ENCODE measurements around the gene IGFLR1. TPM values are rescaled to one million over a fixed set of nuclear protein-coding genes. Genes with fewer than 3 reads are reported as not detected.

IGFLR1 gene, protein sequence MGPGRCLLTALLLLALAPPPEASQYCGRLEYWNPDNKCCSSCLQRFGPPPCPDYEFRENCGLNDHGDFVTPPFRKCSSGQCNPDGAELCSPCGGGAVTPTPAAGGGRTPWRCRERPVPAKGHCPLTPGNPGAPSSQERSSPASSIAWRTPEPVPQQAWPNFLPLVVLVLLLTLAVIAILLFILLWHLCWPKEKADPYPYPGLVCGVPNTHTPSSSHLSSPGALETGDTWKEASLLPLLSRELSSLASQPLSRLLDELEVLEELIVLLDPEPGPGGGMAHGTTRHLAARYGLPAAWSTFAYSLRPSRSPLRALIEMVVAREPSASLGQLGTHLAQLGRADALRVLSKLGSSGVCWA
- 4.2 and 6.8 TPM in 2 replicates for total RNA-seq (2014; rRNA removed; shearing (Covaris generic))

DNA sequence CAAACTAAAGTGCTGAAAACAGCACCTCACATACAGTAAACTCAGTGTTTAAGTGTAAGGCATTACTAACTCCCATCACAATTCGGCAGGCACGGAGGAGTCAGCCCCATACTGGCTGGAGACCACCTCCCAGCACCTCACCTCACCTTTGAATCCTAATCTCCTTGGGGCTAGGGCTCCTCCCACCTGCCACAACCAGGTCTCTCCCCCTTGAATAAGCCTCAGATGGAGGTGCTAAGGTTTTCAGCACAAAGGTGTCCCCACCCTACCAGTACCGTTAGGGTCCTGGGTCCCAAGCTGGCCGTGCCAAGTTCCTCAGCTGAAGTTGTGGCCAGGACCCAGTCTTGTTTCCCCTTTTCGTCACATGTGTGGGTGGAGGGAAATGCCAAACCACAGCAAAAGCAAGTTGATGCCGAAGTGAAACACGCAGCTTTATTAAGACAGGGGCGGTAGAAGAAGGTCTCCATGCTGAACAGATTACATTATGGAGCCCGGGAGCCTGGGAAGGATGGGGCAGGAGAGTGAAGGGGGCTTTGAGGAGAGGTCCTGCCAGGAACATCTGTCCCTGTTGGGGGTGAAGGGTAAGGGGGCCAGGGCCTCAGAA lies at the start of gene IGFLR1:
Gene IGFLR1, minus strand, starts transcription at position 332 of the 604 bp plus-strand sequence. CDS start 1,272 bp downstream, outside the sequence.
- DNase-seq (ENCODE audit: low read depth): no peak

DNA sequence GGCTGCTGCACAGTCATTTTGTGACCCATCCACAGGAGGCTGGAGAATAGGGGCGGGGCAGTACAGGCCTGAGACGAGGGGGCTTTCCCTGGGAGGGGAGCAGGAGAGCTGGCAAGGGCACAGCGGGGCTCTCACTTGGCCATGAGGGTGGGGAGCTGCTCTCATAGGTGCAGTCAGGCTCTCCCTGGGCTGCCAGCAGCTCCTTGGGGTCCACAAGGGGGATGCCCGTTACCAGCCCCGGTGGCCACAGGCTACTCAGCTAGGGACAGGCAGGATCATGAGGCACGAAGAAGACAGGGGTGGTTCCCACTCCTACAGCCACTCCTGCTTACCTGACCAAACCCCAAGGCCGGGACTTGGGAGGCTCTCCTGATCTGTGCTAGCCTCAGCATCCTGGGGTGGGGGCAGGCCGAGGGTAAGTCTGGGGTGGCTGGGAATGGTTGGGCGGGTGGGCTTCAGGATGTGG lies 49.6 kb upstream of the IGFLR1 start:
- no peak for DNase-seq (ENCODE audit: low read depth)

DNA sequence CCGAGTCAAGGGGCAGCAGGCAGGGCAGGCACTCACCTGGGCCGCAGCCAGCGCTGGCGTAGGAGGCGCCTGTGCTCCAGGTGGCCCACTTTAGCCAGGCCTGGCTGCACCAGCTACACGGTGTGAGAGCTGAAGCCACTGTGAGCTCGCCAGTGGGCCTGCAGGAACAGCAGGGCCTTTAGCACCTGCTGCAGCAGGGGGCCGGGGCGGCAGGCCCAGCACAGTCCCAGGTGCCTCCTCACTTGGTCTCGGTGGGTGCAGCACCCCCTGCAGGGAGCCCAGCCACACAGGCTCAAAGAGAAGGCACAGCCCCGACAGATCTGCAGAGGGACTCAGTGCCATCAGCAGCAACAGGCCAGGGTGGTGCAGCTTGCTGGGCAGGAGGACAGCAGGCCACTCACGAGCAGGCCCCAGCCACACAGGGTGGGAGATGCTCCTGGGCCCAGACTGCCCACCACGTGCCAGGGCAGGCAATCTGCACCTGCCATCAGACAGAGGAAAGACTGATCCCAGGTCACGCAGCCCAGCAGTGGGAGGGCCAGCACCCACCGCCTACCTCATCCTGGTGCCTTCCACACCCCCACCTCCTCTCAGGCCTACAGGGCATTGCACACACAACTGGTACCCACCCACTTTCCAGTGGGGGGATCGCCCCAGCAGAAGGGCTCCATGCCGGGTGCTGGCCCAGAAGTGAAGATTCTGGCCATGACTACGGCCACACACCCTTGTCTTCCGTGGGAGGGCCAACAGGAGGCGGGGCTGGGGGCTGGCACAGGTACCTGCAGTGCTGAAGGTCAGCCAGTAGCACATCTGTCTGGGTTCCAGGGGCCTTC lies 48.9 kb upstream of the IGFLR1 start:
- DNase-seq (ENCODE audit: low read depth): no peak

DNA sequence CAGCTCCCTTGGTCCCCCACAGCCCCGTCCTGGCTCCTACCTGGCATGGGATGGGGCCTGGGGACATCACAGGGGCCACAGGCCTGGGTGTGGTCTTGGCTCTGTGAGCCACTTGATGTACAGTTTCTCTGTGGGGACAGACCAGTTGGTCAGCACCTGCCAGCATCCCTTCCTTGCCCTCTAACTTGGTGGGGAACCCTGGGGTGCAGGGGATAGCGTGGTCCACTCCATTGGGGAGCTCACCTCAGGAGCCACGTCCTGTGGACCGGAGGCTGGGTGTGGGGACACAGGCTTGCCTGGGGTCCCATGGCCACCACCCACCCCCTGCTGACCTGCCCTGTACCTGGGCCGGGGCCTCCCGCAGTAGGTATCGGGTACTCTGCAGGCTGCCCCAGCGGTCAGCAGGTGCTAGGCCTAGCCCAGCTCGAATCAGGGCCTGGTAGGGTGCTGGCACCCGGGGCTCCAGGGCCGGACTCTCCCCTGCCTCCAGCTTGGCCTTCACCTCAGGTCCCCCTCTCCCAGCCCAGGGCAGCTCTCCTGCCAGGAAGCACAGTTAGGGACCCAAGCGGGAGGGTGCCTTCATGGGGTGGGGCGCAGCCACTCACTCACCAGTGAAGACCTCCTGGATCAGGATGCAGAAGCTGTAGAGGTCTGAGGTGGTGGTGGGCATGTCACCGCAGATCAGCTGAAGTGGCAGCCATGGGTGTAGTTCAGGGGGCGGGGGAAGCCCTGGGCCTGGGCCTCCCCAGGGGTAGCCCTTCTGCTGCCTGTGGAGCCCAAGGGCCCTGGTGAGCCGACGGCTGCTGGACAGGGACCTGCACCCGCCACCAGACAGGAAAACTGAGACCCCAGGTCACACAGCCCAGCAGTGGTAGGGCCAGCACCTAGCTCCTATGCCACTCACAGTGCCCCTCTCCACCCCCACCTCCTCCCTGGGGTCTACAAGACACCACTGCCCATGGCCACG lies 48.0 kb upstream of the IGFLR1 start:
- DNase-seq (ENCODE audit: low read depth): no peak

DNA sequence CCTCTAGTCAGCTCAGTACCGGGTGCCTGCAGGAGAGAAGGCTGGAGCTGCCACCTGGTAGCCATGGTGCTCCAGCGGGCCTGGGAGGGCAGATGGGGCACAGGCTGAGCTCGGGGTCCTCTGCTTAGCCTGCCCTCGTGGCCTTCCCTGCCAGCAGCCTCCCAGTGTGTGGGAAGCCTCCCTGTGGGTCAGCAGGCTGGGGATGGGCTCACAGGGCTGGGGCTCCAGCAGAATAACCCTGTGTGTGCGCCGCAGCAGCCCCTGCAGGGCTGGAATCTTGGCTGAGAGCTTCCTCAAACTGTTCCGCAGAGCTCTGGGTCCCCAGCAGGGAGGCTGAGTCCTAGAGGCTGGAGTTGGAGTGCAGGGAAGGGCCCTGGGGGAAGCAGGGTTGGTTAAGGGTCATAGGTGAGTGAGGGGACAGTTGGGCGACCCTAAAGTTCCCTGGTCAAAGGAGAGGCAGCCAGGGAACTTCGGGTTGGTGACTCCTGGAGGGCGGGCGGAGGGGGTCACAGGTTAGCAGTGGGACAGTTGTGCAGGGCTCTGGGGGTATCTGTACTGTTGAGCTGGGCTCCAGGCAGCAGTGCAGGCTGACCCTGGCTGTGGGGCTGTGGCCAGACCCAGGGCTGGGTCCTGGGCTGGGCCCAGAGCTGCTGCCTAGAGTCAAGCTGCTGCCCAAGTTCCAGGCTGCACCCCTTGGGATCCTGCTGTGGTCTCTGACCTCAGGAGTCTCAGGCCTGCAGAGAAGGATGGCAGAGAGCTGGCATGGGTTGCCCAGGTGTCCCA lies 47.1 kb upstream of the IGFLR1 start:
- DNase-seq (ENCODE audit: low read depth): no peak

DNA sequence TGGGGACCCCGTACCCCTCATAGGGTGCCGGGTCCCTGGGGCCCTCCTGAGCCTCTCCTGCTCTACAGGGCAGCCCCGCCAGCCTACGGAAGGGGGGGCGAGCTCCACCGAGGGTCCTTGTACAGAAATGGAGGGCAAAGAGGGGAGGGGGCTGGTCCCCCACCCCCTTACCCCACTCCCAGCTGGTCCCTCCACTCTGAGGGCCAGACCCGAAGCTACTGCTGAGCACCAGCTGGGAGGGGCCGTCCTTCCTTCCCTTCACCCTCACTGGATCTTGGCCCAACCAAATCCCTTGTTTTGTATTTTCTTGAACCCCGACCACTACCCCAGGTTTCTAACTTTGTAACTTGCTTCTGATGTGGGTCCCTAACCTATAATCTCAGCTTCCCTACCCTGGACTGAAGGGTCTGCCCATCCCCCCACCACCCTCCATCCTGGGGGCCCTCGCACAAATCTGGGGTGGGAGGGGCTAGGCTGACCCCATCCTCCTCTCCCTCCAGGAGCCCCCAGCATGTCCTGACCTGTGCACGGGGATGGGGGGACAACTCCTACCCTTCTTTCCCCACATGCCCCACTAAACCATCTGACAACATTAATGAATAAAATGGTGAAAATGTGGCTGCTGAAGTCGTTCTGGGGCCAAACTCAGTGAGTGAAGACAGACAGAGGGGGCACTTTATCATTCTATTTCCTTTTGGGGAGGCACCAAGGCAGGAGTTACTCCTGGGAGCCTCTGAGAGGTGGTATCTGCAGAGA lies 46.1 kb upstream of the IGFLR1 start:
- DNase-seq (ENCODE audit: low read depth): no peak

DNA sequence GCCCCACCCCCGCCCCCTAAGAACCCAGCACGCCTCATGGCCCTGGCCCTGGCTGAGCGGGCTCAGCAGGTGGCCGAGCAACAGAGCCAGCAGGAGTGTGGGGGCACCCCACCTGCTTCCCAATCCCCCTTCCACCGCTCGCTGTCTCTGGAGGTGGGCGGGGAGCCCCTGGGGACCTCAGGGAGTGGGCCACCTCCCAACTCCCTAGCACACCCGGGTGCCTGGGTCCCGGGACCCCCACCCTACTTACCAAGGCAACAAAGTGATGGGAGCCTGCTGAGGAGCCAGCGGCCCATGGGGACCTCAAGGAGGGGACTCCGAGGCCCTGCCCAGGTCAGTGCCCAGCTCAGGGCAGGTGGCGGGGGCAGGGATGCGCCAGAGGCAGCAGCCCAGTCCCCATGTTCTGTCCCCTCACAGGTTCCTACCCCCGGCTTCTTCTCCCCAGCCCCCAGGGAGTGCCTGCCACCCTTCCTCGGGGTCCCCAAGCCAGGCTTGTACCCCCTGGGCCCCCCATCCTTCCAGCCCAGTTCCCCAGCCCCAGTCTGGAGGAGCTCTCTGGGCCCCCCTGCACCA lies 45.1 kb upstream of the IGFLR1 start:
- no peak for DNase-seq (ENCODE audit: low read depth)

DNA sequence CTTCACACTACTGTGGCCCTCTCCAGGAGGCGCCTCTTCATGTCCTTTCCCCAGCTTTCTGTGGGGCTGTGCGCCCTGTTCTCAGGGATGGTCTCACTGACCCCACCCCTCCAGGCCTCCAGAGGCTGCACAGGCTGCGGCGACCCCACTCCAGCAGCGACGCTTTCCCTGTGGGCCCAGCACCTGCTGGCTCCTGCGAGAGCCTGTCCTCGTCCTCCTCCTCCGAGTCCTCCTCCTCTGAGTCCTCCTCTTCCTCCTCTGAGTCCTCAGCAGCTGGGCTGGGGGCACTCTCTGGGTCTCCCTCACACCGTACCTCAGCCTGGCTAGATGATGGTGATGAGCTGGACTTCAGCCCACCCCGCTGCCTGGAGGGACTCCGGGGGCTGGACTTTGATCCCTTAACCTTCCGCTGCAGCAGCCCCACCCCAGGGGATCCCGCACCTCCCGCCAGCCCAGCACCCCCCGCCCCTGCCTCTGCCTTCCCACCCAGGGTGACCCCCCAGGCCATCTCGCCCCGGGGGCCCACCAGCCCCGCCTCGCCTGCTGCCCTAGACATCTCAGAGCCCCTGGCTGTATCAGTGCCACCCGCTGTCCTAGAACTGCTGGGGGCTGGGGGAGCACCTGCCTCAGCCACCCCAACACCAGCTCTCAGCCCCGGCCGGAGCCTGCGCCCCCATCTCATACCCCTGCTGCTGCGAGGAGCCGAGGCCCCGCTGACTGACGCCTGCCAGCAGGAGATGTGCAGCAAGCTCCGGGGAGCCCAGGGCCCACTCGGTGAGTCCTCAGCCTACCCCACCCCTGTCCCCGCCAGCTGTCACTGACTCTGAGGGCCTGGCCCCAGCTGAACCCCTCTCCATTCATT lies 44.3 kb upstream of the IGFLR1 start:
- DNase-seq (ENCODE audit: low read depth): no peak

DNA sequence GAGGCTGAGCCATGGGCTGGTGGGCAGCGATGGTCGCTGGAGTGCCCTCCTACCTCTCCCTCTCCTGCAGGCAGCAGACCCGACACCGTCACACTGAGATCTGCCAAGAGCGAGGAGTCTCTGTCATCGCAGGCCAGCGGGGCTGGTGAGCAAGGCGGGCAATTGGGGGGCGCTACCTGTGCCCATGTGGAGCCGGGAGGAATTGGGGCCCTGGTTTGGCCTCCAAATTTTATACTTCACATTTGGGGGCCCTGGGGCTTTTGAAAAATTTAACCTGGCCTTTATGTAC lies 43.0 kb upstream of the IGFLR1 start:
- DNase-seq (ENCODE audit: low read depth): no peak

DNA sequence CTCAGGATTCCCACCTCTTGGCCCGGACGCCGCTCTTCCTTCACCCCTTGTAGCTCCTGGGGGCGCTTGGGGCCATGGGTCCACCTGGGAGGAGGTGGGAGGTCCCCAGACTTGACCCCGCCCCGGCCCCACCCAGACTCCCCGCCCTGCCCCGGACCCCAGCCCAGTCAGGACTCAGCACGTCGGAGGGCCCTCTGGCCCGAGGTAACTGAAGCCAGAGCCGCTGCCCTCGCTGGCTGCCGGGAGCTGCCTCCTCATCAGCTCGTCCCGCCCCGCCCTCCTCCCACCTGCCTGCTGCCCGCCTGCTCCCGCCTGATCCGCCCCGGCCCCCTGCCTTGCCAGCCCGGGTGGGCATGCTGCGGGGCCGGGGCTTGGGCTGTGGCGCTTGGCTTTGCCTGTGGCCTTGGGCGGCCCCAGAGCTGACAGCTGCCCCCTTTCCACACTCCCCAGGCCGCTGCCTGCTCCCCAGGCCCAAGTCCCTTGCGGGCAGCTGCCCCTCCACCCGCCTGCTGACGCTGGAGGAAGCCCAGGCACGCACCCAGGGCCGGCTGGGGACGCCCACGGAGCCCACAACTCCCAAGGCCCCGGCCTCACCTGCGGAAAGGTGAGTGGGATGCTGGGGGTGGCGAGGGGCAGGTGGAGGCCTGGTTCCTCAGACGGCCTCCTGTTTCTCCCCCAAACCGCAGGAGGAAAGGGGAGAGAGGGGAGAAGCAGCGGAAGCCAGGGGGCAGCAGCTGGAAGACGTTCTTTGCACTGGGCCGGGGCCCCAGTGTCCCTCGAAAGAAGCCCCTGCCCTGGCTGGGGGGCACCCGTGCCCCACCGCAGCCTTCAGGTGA lies 42.5 kb upstream of the IGFLR1 start:
- no peak for DNase-seq (ENCODE audit: low read depth)

DNA sequence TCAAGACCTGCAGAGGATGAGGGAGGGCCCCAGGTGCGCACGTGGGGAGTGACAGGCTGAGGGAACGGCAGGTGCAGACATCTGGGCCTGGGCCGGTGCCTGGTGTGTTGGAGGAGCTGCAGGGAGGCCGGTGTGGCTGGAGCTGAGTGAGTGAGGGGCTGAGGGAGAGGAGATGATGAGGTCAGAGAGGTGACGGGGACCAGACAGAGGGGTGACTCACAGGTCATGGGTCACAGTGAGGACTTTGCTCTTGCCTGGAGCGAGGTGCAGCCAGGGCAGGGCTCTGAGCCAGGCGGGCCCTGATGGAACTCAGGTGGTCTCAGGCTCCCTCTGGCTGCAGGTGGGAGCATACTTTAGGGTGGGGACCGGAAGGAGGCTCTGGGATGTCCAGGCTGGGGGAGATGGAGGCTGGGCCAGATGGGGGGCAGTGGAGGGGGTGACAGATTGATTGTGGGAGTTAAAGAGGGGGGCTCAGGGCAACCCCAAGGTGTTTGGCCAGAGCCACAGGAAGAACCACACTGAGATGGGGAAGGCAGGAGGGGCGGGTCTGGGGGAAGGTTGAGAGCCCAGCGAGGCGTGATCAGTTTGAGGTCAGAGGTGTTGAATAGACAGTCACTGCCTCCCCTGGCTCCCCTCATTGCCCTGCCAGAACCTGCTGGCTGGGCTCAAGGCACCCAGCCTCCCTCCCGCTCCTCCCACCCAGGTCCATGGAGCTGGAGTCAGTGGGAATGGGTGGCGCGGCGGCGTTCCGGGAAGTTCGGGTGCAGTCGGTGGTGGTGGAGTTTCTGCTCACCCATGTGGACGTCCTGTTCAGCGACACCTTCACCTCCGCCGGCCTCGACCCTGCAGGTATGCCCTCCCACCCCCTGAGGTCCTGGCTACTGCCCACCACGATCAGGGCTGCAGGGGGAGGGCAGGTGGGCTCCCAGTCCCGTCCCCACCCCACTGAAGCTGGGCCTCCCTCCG lies 41.5 kb upstream of the IGFLR1 start:
- no peak for DNase-seq (ENCODE audit: low read depth)

DNA sequence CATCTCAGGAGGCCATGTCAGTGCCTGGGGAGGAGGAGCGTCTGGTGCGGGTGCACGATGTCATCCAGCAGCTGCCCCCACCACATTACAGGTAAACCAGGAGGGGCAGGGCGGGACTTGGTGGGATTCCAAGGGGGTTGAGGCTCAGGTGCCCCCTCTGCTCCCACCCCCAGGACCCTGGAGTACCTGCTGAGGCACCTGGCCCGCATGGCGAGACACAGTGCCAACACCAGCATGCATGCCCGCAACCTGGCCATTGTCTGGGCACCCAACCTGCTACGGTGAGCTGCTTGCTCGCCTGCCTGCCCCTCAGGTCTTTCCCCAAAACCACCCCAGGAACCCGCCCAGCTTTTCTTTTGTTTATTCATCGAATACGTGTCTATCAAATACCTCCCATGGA lies 40.3 kb upstream of the IGFLR1 start:
- no peak for DNase-seq (ENCODE audit: low read depth)

DNA sequence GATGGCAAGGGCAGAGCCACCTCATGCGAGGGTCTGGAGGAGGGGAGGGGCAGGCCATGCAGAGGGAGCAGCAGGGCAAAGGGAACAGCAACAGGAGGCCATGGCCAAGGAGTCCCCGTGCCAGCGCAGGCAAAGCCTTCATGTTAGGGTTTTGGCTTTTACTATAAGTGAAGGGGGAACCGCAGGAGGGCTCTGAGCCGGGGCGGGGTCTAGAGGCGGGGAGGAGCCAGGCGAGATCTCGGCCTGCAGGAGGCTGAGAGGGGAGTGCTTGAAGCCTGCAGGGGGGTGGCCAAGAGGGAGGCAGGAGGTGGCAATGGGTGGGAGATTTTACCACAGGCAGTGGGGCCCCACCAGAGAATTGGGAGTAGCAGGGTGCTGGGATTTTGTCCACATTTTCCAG lies 39.4 kb upstream of the IGFLR1 start:
- no peak for DNase-seq (ENCODE audit: low read depth)

DNA sequence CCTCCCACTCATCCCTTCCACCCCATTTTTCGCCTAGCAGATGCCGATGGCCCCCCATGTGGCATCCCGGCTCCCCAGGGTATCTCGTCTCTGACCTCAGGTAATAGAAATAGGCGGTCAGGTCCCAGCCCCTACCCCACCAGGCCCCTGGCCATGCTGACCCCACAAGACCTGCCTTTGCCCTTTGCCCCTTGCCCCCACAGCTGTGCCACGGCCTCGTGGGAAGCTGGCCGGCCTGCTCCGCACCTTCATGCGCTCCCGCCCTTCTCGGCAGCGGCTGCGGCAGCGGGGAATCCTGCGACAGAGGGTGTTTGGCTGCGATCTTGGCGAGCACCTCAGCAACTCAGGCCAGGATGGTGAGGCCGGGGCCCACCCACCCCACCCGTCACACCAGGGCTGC lies 38.5 kb upstream of the IGFLR1 start:
- no peak for DNase-seq (ENCODE audit: low read depth)

DNA sequence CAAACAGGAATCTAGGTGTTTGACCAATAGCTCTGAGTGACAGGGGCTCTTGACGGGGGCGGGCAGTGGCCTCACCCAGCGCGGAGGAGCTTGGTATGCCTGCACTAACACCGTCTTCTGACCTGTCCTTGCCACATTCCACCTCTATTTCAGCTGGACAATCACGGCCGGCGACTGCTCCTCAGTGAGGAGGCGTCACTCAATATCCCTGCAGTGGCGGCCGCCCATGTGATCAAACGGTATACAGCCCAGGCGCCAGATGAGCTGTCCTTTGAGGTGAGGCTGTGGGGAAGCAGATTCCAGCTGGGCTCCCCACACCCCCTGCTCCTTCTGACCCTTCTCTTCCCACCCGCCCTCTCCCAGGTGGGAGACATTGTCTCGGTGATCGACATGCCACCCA lies 37.8 kb upstream of the IGFLR1 start:
- no peak for DNase-seq (ENCODE audit: low read depth)

DNA sequence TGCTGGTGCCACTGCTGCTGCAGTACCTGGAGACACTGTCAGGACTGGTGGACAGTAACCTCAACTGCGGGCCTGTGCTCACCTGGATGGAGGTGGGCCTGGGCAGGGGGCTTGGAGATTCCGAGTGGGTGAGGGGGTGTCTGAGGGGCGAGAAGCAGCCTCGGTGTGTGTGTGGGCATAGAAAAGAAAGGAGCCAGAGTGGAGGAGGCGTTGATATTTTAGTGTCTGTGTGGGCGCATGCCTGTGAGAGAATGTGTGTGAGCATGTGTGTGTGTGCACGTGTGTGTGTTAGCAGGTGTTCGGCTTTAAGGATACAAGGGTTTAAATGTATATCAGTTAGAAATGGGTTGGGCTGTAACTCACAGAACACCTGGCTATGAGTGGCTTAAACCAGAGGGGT lies 36.8 kb upstream of the IGFLR1 start:
- no peak for DNase-seq (ENCODE audit: low read depth)

DNA sequence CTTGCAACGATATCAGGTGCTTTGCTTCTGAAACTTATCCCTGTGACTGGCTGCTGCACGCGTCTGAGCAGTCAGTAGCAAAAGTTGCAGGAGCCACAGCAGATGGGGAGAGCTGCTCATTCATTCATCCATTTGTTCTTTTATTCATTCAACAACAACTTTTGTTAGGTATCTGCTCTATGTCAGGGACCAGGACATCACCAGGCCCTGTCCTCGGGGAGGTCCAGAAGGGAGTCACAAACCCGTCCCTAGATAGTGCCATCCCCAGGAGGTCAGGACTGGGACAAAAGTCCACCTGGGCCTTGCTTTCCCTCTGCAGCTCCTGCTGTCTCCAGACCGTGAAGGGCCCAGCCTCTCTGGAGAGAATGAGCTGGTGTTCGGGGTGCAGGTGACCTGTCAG lies 35.7 kb upstream of the IGFLR1 start:
- DNase-seq (ENCODE audit: low read depth): no peak

All from RPMI7951 (cell line).